SU-DHL-6 (cell line): Measurements from ENCODE around the gene DOHH.

ENCODE experiments used
- H2AFZ ChIP-seq: fragments of 200-600 bp; sonication (generic); 2 replicates; pipeline ENCODE4 v1.6.1; 2014; ENCODE audit warnings: low read depth, mild to moderate bottlenecking, moderate library complexity, mixed read lengths, antibody characterized with exemption, low read length; ENCODE audit not compliant: severe bottlenecking
- H3F3A ChIP-seq: fragments of 200-600 bp; shearing (Covaris generic); 2 replicates; pipeline ENCODE4 v1.6.0; 2016; ENCODE audit warnings: antibody characterized with exemption, mild to moderate bottlenecking; ENCODE audit not compliant: insufficient read depth
- H3K27ac ChIP-seq: fragments of 200-600 bp; sonication (generic); 2 replicates; pipeline ENCODE4 v1.5.1; 2016; ENCODE audit warnings: low read depth, mild to moderate bottlenecking, low read length, moderate library complexity, mixed read lengths
- H3K27me3 ChIP-seq: fragments of 200-600 bp; sonication (generic), shearing (Covaris generic); 2 replicates; pipeline ENCODE4 v1.6.0; 2014; ENCODE audit warnings: mild to moderate bottlenecking, low read length
- H3K36me3 ChIP-seq: fragments of 200-600 bp; sonication (generic); 2 replicates; pipeline ENCODE4 v1.6.1; 2014; ENCODE audit warnings: mild to moderate bottlenecking, low read length, mixed read lengths
- H3K4me2 ChIP-seq: fragments of 300-600, 200-600 bp; shearing (Covaris generic), sonication (generic); 2 replicates; pipeline ENCODE4 v1.6.0; 2014; ENCODE audit warnings: low read length, low read depth, mild to moderate bottlenecking; ENCODE audit not compliant: poor library complexity, severe bottlenecking
- H3K4me3 ChIP-seq: fragments of 200-600 bp; sonication (generic); 2 replicates; pipeline ENCODE4 v1.5.1; 2014; ENCODE audit warnings: antibody characterized with exemption, low read length, mild to moderate bottlenecking, mixed read lengths; ENCODE audit not compliant: insufficient read depth, poor library complexity, severe bottlenecking
- H3K79me2 ChIP-seq: fragments of 200-600 bp; sonication (generic); 2 replicates; pipeline ENCODE4 v1.6.1; 2014; ENCODE audit warnings: mild to moderate bottlenecking, low read length, moderate library complexity; ENCODE audit not compliant: insufficient read depth
- H3K9ac ChIP-seq: fragments of 200-600 bp; sonication (generic); 2 replicates; pipeline ENCODE4 v1.7.0; 2014; ENCODE audit warnings: mild to moderate bottlenecking, low read length
- H3K9me2 ChIP-seq: fragments of 200-600 bp; sonication (generic); replicated peaks from 2 replicates; pipeline ENCODE4 v1.6.1; 2014; ENCODE audit warnings: low read length; ENCODE audit not compliant: insufficient read depth
- H3K9me3 ChIP-seq: fragments of 200-600 bp; sonication (generic); 2 replicates; pipeline ENCODE4 v1.6.1; 2014; ENCODE audit warnings: low read length, mixed read lengths; ENCODE audit not compliant: insufficient read depth
- H4K20me1 ChIP-seq: fragments of 200-600 bp; sonication (generic); 2 replicates; pipeline ENCODE4 v1.6.1; 2014; ENCODE audit warnings: low read depth, mild to moderate bottlenecking, antibody characterized with exemption, low read length, moderate library complexity, mixed read lengths
- CTCF ChIP-seq: fragments of 200-600 bp; sonication (generic); IDR thresholded peaks from one replicate; pipeline ENCODE4 v1.5.1; 2017; ENCODE audit warnings: antibody characterized with exemption, mild to moderate bottlenecking, low read length, moderate library complexity; ENCODE audit not compliant: insufficient read depth, poor library complexity, severe bottlenecking
- EZH2phosphoT487 ChIP-seq: fragments of 200-600 bp; sonication (generic), shearing (Covaris generic); conservative IDR thresholded peaks from 2 replicates; pipeline ENCODE4 v1.6.1; 2018; ENCODE audit warnings: mild to moderate bottlenecking, antibody characterized with exemption, low read length, moderate library complexity, mixed read lengths

The DOHH gene

GRCh38 chr19:3543150-3544057 lies 42.9 kb upstream of the DOHH start:
- Histone ChIP-seq H4K20me1 (no peaks in the 10 kb centered on the region), H2AFZ (no peak overlapping the region), H3K9me3 (no peaks in the 10 kb centered on the region), H3K9me2 (no peaks in the 10 kb centered on the region), H3K36me3 (no peaks in the 10 kb centered on the region), H3K79me2 (no peaks in the 10 kb centered on the region), H3K4me2 (no peak overlapping the region), H3K27ac (no peak overlapping the region), H3F3A (no peaks in the 10 kb centered on the region), H3K4me3 (no peak overlapping the region), H3K9ac (no peak overlapping the region), H3K27me3 (no peaks in the 10 kb centered on the region)
- TF ChIP-seq EZH2phosphoT487 (no peak), CTCF (no peak)

GRCh38 chr19:3539756-3540118 lies 39.3 kb upstream of the DOHH start:
- TF ChIP-seq EZH2phosphoT487, result no peak
- TF ChIP-seq CTCF, result no peak
- no peaks in the 10 kb centered on the region for H4K20me1 ChIP-seq
- H3K4me2 ChIP-seq, result no peak overlapping the region

GRCh38 chr19:3538965-3539755 lies 38.7 kb upstream of the DOHH start, which contains the start of gene TEKTIP1:
TSS of gene TEKTIP1 (plus strand) at chr19:3539174. CDS start at chr19:3539178, 4 bp downstream.
- Histone ChIP-seq H3K9me3 (no peaks in the 10 kb centered on the region), H3K36me3 (no peaks in the 10 kb centered on the region), H3K27me3 (no peaks in the 10 kb centered on the region), H3K4me3 (no peak within 1 kb of the TSS), H4K20me1 (no peaks in the 10 kb centered on the region), H3K9ac (no peak within 1 kb of the TSS), H3K27ac (no peak within 1 kb of the TSS), H3K4me2 (no peak within 1 kb of the TSS), H3K9me2 (no peaks in the 10 kb centered on the region), H2AFZ (no peak within 1 kb of the TSS), H3F3A (no peaks in the 10 kb centered on the region), H3K79me2 (no peaks in the 10 kb centered on the region)
- TF ChIP-seq CTCF (no peak), EZH2phosphoT487 (no peak)

More at GRCh38 chr19:3539756-3540118, 39.3 kb upstream of the DOHH start:
- Histone ChIP-seq H3F3A (no peaks in the 10 kb centered on the region), H2AFZ (no peak overlapping the region), H3K27me3 (no peaks in the 10 kb centered on the region), H3K9me2 (no peaks in the 10 kb centered on the region), H3K79me2 (no peaks in the 10 kb centered on the region), H3K36me3 (no peaks in the 10 kb centered on the region), H3K9ac (no peak overlapping the region), H3K4me3 (no peak overlapping the region), H3K9me3 (no peaks in the 10 kb centered on the region), H3K27ac (no peak overlapping the region)
